A549 (cell line): ENCODE measurements around the gene DENND4B. TPM values are rescaled to one million over a fixed set of nuclear protein-coding genes. Genes with fewer than 3 reads are reported as not detected.
A peak's percentile ranks its signal among the peaks of the same experiment; 100 is the strongest.

Experiments used
- ATAC-seq, 2 experiments: fragments of 200-7000 bp in 1 of 2; fragments of >200 bp in 1 of 2; cut with Nextera tagmentation in 1 of 2; cut with Tn5 transposase in 1 of 2; 3 replicates each; pipeline versions ENCODE4 v1.8.0 to v1.9.1; 2018 to 2020; ENCODE audit warnings: mild to moderate bottlenecking in 1 of 2, moderate library complexity in 1 of 2
- CTCF ChIA-PET: fragments of 300-600 bp; sonication (Branson Sonifier 250); formaldehyde crosslinking; extraction: SDS; loops from one replicate; lab custom pipeline; 2021; ENCODE audit warnings: antibody characterized with exemption, inconsistent platforms; lab: Yijun Ruan, JAX
- POLR2A ChIA-PET: fragments of 350-600 bp; formaldehyde crosslinking; extraction: SDS; loops from one replicate; lab custom pipeline; 2021; ENCODE audit warnings: antibody characterized with exemption, inconsistent platforms; lab: Yijun Ruan, JAX
- DNase-seq, 2 experiments: peaks; one replicate each; pipeline versions ENCODE4 v3.0.0 to v3.0.0-alpha.2; 2011 to 2016; ENCODE audit warnings: low read depth in 1 of 2, low spot score in 1 of 2
- FAIRE-seq: peaks from 2 replicates; lab custom pipeline; 2011; peaks lifted over from hg19 to GRCh38; lab: Jason Lieb, UNC
- H3K27ac ChIP-seq, 2 experiments: fragments of >200 bp; sonication (Bioruptor Twin); formaldehyde crosslinking; 3 replicates each; pipeline ENCODE4 v1.5.1; 2016 to 2017
- H3K4me1 ChIP-seq: fragments of >200 bp; sonication (Bioruptor Twin); formaldehyde crosslinking; 3 replicates; pipeline ENCODE4 v1.6.1; 2016
- H3K4me2 ChIP-seq: fragments of >200 bp; sonication (Bioruptor Twin); formaldehyde crosslinking; 3 replicates; pipeline ENCODE4 v1.6.1; 2016
- H3K4me3 ChIP-seq: fragments of >200 bp; sonication (Bioruptor Twin); formaldehyde crosslinking; 3 replicates; pipeline ENCODE4 v1.5.1; 2016
- H3K9me3 ChIP-seq: fragments of >200 bp; sonication (Bioruptor Twin); formaldehyde crosslinking; 3 replicates; pipeline ENCODE4 v1.6.1; 2016
- BCL3 ChIP-seq: fragments of >200 bp; sonication (Bioruptor Twin); formaldehyde crosslinking; IDR thresholded peaks from 3 replicates; pipeline ENCODE4 v1.6.1; 2016
- CBX2 ChIP-seq: fragments of 200-600 bp; sonication (generic); IDR thresholded peaks from 2 replicates; pipeline ENCODE4 v1.6.1; 2016; ENCODE audit warnings: low read depth, mild to moderate bottlenecking, borderline replicate concordance
- CBX8 ChIP-seq: fragments of 200-600 bp; sonication (generic); IDR thresholded peaks from 2 replicates; pipeline ENCODE4 v1.6.1; 2016
- CHD2 ChIP-seq: fragments of 150-350 bp; IDR thresholded peaks from 2 replicates; pipeline ENCODE4 v1.6.1; 2014; ENCODE audit warnings: low read length; ENCODE audit not compliant: partially characterized antibody
- CTCF ChIP-seq: fragments of >200 bp; sonication (Bioruptor Twin); formaldehyde crosslinking; IDR thresholded peaks from 3 replicates; pipeline ENCODE4 v1.5.1; 2016
- EHF ChIP-seq: fragments of 250-450 bp; sonication (Bioruptor Pico); IDR thresholded peaks from 2 replicates; pipeline ENCODE4 v1.5.0; 2020; ENCODE audit warnings: mild to moderate bottlenecking
- EHMT2 ChIP-seq: fragments of 200-600 bp; sonication (generic); IDR thresholded peaks from 2 replicates; pipeline ENCODE4 v1.6.1; 2016; ENCODE audit warnings: antibody characterized with exemption, low read depth, mild to moderate bottlenecking, moderate library complexity
- FOXS1 ChIP-seq: fragments of 250-450 bp; sonication (Bioruptor Pico); IDR thresholded peaks from 2 replicates; pipeline ENCODE4 v1.5.0; 2020; ENCODE audit warnings: mild to moderate bottlenecking, moderate library complexity
- GATA3 ChIP-seq: IDR thresholded peaks from 2 replicates; pipeline ENCODE4 v1.6.1; 2012; ENCODE audit warnings: borderline replicate concordance
- HES2 ChIP-seq: fragments of >200 bp; sonication (Bioruptor Twin); formaldehyde crosslinking; IDR thresholded peaks from 2 replicates; pipeline ENCODE4 v1.6.1; 2016
- HEYL ChIP-seq: fragments of 250-450 bp; sonication (Bioruptor Pico); IDR thresholded peaks from 2 replicates; pipeline ENCODE4 v1.8.0; 2021; ENCODE audit warnings: mild to moderate bottlenecking, moderate library complexity
- KDM1A ChIP-seq: fragments of 200-600 bp; sonication (generic); IDR thresholded peaks from 2 replicates; pipeline ENCODE4 v1.6.1; 2016; ENCODE audit warnings: low read depth, mild to moderate bottlenecking
- KDM5A ChIP-seq: fragments of 200-600 bp; sonication (generic); IDR thresholded peaks from 2 replicates; pipeline ENCODE4 v1.6.1; 2016; ENCODE audit warnings: antibody characterized with exemption, mild to moderate bottlenecking
- MYC ChIP-seq: IDR thresholded peaks from 2 replicates; pipeline ENCODE4 v1.6.1; 2012; ENCODE audit warnings: mild to moderate bottlenecking, inconsistent platforms, low read length, improper control_type of control experiment, borderline replicate concordance
- NFE2L2 ChIP-seq: fragments of 150-350 bp; conservative IDR thresholded peaks from 2 replicates; pipeline ENCODE4 v1.6.1; 2014; ENCODE audit warnings: low read length
- PBX3 ChIP-seq: IDR thresholded peaks from 2 replicates; pipeline ENCODE4 v1.6.1; 2012
- POLR2A ChIP-seq: IDR thresholded peaks from 2 replicates; pipeline ENCODE4 v1.6.1; 2012; ENCODE audit warnings: mild to moderate bottlenecking, low read length
- REST ChIP-seq: fragments of 200-600 bp; sonication (generic); IDR thresholded peaks from 2 replicates; pipeline ENCODE4 v1.6.1; 2016; ENCODE audit warnings: antibody characterized with exemption, mild to moderate bottlenecking, moderate library complexity
- RFX5 ChIP-seq: fragments of 450-650 bp; IDR thresholded peaks from 2 replicates; pipeline ENCODE4 v1.7.1; 2014; ENCODE audit warnings: antibody characterized with exemption, mild to moderate bottlenecking, moderate library complexity
- RNF2 ChIP-seq: fragments of 200-600 bp; sonication (generic); IDR thresholded peaks from 2 replicates; pipeline ENCODE4 v1.6.1; 2016; ENCODE audit warnings: low read depth, mild to moderate bottlenecking, antibody characterized with exemption, moderate library complexity, borderline replicate concordance
- SMC3 ChIP-seq: fragments of >200 bp; sonication (Bioruptor Twin); formaldehyde crosslinking; IDR thresholded peaks from 3 replicates; pipeline ENCODE4 v1.6.1; 2018; ENCODE audit warnings: inconsistent platforms
- ZNF302 ChIP-seq: fragments of 250-450 bp; sonication (Bioruptor Pico); IDR thresholded peaks from 2 replicates; pipeline ENCODE4 v1.9.0; 2021; ENCODE audit warnings: inconsistent platforms, mild to moderate bottlenecking, moderate library complexity
- WGBS: methylation state at CpG from one replicate; pipeline ENCODE4 v1.1.6; 2017; ENCODE audit errors: missing lambda C conversion rate; 5-methylcytosine and 5-hydroxymethylcytosine counted together
- polyA plus RNA-seq, 4 experiments: library from polyadenylated mRNA; depleted of rRNA in 3 of 4; stranded (reverse); fragments of >200 nt; fragmentation: RNase III in 1 of 4; extraction: RNeasy Plus Mini Kit Qiagen cat#74134 plus additional on column Dnase treatment in 1 of 4; gene quantifications; 2 replicates in 3 of 4; 3 replicates in 1 of 4; pipeline ENCODE4 v1.2.3, GENCODE V29; 2011 to 2017

DENND4B gene
- polyA plus RNA-seq, 2 of the 4 experiments (the other 2 are of a cell fraction): 18.7 to 43.3 TPM

GRCh38 chr1:153928245-153928644 lies 18.3 kb downstream of the DENND4B start:
- CTCF ChIA-PET: interaction anchor here (1.2 to 6.1 kb wide), 3 partner anchors 17 to 575 kb away, joined by 3 to 39 read pairs (median 9); partner anchors contain the start of genes DENND4B and RAB13
- no peak for TF ChIP-seq ZNF302
- no peak for TF ChIP-seq HEYL
- no peak for TF ChIP-seq CBX8
- no peak for TF ChIP-seq HES2
- POLR2A ChIA-PET: no interaction called here

GRCh38 chr1:153926405-153926804 lies 20.1 kb downstream of the DENND4B start:
- DNase-seq (no peak), ATAC-seq (no peak), FAIRE-seq (no peak)
- ChIA-PET POLR2A (no interaction called here), CTCF (interaction anchor here (0.7 to 2.8 kb wide), 4 partner anchors 20 to 119 kb away, joined by 3 to 12 read pairs (median 4); partner anchors contain the start of gene DENND4B)
- Histone ChIP-seq H3K9me3 (no peaks in the 10 kb centered on the region), H3K4me3 (no peak overlapping the region), H3K27ac (no peak overlapping the region), H3K4me1 (peaks cover 8% of the 10 kb centered on the region; the same call in 1 of the 3 replicates), H3K4me2 (no peak overlapping the region)
- WGBS: 77% methylated on average over 4 of the region's 4 CpGs
- no peak for TF ChIP-seq FOXS1 (CRISPR knock-in tag)
- no peak for TF ChIP-seq SMC3
- TF ChIP-seq CBX8: no peak
- TF ChIP-seq PBX3: no peak
- no peak for TF ChIP-seq REST
- no peak for TF ChIP-seq KDM1A
- no peak for TF ChIP-seq NFE2L2
- TF ChIP-seq KDM5A: no peak

More at GRCh38 chr1:153928245-153928644, 18.3 kb downstream of the DENND4B start:
- Histone ChIP-seq H3K27ac (no peak overlapping the region), H3K4me1 (peaks cover 5% of the 10 kb centered on the region; the same call in 1 of the 3 replicates), H3K9me3 (no peaks in the 10 kb centered on the region), H3K4me3 (no peak overlapping the region), H3K4me2 (no peak overlapping the region)
- no peak for FAIRE-seq
- ATAC-seq: no peak
- no peak for DNase-seq
- WGBS: 100% methylated on average over 1 of the region's 1 CpG

- H3K4me3 ChIP-seq: peak within 1 kb of the TSS; percentile 80
- ATAC-seq (peak; percentile 91 to 98), FAIRE-seq (no peak), DNase-seq (peak; percentile 98 to 100)
- peak within 1 kb of the TSS; percentile 88 to 98 for H3K27ac ChIP-seq
- H3K4me2 ChIP-seq: peak within 1 kb of the TSS; percentile 90
- POLR2A ChIA-PET: interaction anchor here (0.8 to 2.1 kb wide), 13 partner anchors 12 to 92 kb away, joined by 3 to 12 read pairs (median 4); partner anchors contain the start of genes CREB3L4, DENND4B, JTB and RPS27
- no peaks in the 10 kb centered on the region for H3K9me3 ChIP-seq
- H3K4me1 ChIP-seq: peaks cover 24% of the 10 kb centered on the region
- CTCF ChIA-PET: interaction anchor here (0.6 to 4.5 kb wide), 16 partner anchors 11 to 428 kb away, joined by 3 to 15 read pairs (median 4); partner anchors contain the start of genes RAB13 and SLC39A1
- under 1% methylated on average over 40 of the region's 53 CpGs for WGBS
- TF ChIP-seq POLR2A: peak; percentile 64; the same call in 1 of the 2 replicates
- no peak for TF ChIP-seq CTCF
- no peak for TF ChIP-seq RNF2
- TF ChIP-seq MYC: no peak
- peak; percentile 31; the same call in 1 of the 2 replicates for TF ChIP-seq GATA3
- TF ChIP-seq EHF (CRISPR knock-in tag): no peak
- 0 out of 3 replicates have a peak, but pooled peaks have one; percentile 45 for TF ChIP-seq BCL3
- peak; percentile 99 for TF ChIP-seq PBX3
- peak; percentile 56 for TF ChIP-seq CHD2
- no peak for TF ChIP-seq RFX5
- TF ChIP-seq KDM1A: no peak
- TF ChIP-seq EHMT2: no peak
- TF ChIP-seq CBX2: peak; percentile 97
Measured at GRCh38 chr1:153922972-153923925, 23.3 kb downstream of the DENND4B start, which contains the start of gene GATAD2B. Gene GATAD2B, minus strand, starts transcription at chr1:153922972. Its CDS starts 94,625 bp downstream, at chr1:153828347.
